Measurements from ENCODE around the gene DLX5.

DNA sequence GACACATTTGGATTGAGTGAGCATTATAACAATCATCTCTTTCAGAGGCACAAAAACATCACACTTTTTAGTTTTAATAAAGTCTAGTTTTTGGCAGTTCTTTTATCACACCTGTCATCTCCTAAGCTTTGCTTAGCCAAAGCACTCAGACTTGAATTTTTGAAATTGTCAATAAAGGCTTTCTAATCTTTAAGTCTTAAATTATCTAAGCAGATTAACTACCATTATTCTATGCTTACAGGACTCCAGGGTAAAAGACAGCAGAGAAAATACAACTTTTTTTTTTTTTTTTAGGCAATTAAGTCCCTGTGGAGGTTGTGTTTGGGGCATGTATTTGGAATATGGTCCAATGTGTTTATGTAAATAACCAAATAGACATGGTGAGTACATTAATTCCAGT, 36.9 kb downstream of the DLX5 start:
- TF ChIP-seq, protein P1, sequence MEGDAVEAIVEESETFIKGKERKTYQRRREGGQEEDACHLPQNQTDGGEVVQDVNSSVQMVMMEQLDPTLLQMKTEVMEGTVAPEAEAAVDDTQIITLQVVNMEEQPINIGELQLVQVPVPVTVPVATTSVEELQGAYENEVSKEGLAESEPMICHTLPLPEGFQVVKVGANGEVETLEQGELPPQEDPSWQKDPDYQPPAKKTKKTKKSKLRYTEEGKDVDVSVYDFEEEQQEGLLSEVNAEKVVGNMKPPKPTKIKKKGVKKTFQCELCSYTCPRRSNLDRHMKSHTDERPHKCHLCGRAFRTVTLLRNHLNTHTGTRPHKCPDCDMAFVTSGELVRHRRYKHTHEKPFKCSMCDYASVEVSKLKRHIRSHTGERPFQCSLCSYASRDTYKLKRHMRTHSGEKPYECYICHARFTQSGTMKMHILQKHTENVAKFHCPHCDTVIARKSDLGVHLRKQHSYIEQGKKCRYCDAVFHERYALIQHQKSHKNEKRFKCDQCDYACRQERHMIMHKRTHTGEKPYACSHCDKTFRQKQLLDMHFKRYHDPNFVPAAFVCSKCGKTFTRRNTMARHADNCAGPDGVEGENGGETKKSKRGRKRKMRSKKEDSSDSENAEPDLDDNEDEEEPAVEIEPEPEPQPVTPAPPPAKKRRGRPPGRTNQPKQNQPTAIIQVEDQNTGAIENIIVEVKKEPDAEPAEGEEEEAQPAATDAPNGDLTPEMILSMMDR (IDR thresholded peaks at IDR 0.05): no peak
- no peak for TF ChIP-seq EP300 (IDR thresholded peaks at IDR 0.05)
